Activated CD4-positive, alpha-beta T cell treated with anti-CD3 and anti-CD28 coated beads, Interleukin-2, amount 50 U/mL, for 48 hours (primary cell): ENCODE results near the gene PDZD7.

Source experiments
- DNase-seq, 2 experiments: peaks; one replicate each; pipeline ENCODE4 v3.0.0-alpha.2; 2020

The PDZD7 gene

GRCh38 chr10:101031128-101031795, at the start of gene PDZD7, which contains the start of gene SFXN3:
TSS of gene PDZD7 (minus strand) at chr10:101031129. CDS start at chr10:101030219, 910 bp downstream.
TSS of gene SFXN3 (plus strand) at chr10:101031234. CDS start at chr10:101034695, 3,461 bp downstream.
- peak; percentile 98 for DNase-seq

GRCh38 chr10:101079874-101080273, 48.9 kb upstream of the PDZD7 start:
- no peak for DNase-seq

- DNase-seq, result no peak
Measured at GRCh38 chr10:101076630-101077029, 45.7 kb upstream of the PDZD7 start.

GRCh38 chr10:101075775-101076174, 44.8 kb upstream of the PDZD7 start:
- no peak for DNase-seq

- no peak for DNase-seq
Measured at GRCh38 chr10:101073631-101074030, 42.7 kb upstream of the PDZD7 start.

- DNase-seq, result no peak
Measured at GRCh38 chr10:101072923-101073322, 42.0 kb upstream of the PDZD7 start.

GRCh38 chr10:101071885-101072433, 41.0 kb upstream of the PDZD7 start:
- DNase-seq, result no peak

GRCh38 chr10:101071267-101071884, 40.4 kb upstream of the PDZD7 start:
- peak; percentile 19 to 38 for DNase-seq

- no peak for DNase-seq
Measured at GRCh38 chr10:101070098-101070497, 39.2 kb upstream of the PDZD7 start.

- no peak for DNase-seq
Measured at GRCh38 chr10:101069441-101069840, 38.5 kb upstream of the PDZD7 start.

- DNase-seq, result peak; percentile 84 to 90
Measured at GRCh38 chr10:101067356-101068083, 36.6 kb upstream of the PDZD7 start.

- no peak for DNase-seq
Measured at GRCh38 chr10:101066896-101067355, 36.0 kb upstream of the PDZD7 start.

- DNase-seq, result peak; percentile 48 to 67
Measured at GRCh38 chr10:101066146-101066895, 35.4 kb upstream of the PDZD7 start.

GRCh38 chr10:101065481-101066145, 34.7 kb upstream of the PDZD7 start:
- DNase-seq, result no peak

- no peak for DNase-seq
Measured at GRCh38 chr10:101064415-101065030, 33.6 kb upstream of the PDZD7 start.

- DNase-seq, result no peak
Measured at GRCh38 chr10:101063548-101064414, 32.9 kb upstream of the PDZD7 start.

- no peak for DNase-seq
Measured at GRCh38 chr10:101063050-101063525, 32.2 kb upstream of the PDZD7 start.

GRCh38 chr10:101062232-101063049, 31.5 kb upstream of the PDZD7 start:
- peak; percentile 61 to 70 for DNase-seq

- no peak for DNase-seq
Measured at GRCh38 chr10:101061624-101062231, 30.8 kb upstream of the PDZD7 start, which contains the start of gene KAZALD1. TSS of gene KAZALD1 (plus strand) at chr10:101061989. CDS start at chr10:101062593, 604 bp downstream.
